ENCODE measurements around the gene MAPRE3.

GRCh38 chr2:27019459-27019858, 49.0 kb downstream of the MAPRE3 start:
- TF ChIP-seq, protein P1, sequence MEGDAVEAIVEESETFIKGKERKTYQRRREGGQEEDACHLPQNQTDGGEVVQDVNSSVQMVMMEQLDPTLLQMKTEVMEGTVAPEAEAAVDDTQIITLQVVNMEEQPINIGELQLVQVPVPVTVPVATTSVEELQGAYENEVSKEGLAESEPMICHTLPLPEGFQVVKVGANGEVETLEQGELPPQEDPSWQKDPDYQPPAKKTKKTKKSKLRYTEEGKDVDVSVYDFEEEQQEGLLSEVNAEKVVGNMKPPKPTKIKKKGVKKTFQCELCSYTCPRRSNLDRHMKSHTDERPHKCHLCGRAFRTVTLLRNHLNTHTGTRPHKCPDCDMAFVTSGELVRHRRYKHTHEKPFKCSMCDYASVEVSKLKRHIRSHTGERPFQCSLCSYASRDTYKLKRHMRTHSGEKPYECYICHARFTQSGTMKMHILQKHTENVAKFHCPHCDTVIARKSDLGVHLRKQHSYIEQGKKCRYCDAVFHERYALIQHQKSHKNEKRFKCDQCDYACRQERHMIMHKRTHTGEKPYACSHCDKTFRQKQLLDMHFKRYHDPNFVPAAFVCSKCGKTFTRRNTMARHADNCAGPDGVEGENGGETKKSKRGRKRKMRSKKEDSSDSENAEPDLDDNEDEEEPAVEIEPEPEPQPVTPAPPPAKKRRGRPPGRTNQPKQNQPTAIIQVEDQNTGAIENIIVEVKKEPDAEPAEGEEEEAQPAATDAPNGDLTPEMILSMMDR (IDR thresholded peaks at IDR 0.05) = no peak
- TF ChIP-seq NFE2L1 (CRISPR knock-in tag; IDR thresholded peaks at IDR 0.05) (no peak), SP1 (CRISPR knock-in tag; conservative IDR thresholded peaks at IDR 0.05) (no peak), USF2 (CRISPR knock-in tag; IDR thresholded peaks at IDR 0.05) (no peak), FOXK1 (CRISPR knock-in tag; IDR thresholded peaks at IDR 0.05) (no peak), CREB1 (CRISPR knock-in tag; IDR thresholded peaks at IDR 0.05) (no peak), ATF3 (CRISPR knock-in tag; conservative IDR thresholded peaks at IDR 0.05) (no peak), EMX1 (CRISPR knock-in tag; IDR thresholded peaks at IDR 0.05) (no peak), ATF1 (CRISPR knock-in tag; IDR thresholded peaks at IDR 0.05) (no peak), ZBTB21 (CRISPR knock-in tag; IDR thresholded peaks at IDR 0.05; ENCODE audit: borderline replicate concordance) (no peak), NFYB (CRISPR knock-in tag; conservative IDR thresholded peaks at IDR 0.05; ENCODE audit: low read depth) (no peak), SMAD4 (CRISPR knock-in tag; IDR thresholded peaks at IDR 0.05) (no peak)
- TF ChIP-seq, protein P2, sequence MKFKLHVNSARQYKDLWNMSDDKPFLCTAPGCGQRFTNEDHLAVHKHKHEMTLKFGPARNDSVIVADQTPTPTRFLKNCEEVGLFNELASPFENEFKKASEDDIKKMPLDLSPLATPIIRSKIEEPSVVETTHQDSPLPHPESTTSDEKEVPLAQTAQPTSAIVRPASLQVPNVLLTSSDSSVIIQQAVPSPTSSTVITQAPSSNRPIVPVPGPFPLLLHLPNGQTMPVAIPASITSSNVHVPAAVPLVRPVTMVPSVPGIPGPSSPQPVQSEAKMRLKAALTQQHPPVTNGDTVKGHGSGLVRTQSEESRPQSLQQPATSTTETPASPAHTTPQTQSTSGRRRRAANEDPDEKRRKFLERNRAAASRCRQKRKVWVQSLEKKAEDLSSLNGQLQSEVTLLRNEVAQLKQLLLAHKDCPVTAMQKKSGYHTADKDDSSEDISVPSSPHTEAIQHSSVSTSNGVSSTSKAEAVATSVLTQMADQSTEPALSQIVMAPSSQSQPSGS (CRISPR knock-in tag; IDR thresholded peaks at IDR 0.05; ENCODE audit: borderline replicate concordance, low read depth) = no peak
- TF ChIP-seq, protein P3, sequence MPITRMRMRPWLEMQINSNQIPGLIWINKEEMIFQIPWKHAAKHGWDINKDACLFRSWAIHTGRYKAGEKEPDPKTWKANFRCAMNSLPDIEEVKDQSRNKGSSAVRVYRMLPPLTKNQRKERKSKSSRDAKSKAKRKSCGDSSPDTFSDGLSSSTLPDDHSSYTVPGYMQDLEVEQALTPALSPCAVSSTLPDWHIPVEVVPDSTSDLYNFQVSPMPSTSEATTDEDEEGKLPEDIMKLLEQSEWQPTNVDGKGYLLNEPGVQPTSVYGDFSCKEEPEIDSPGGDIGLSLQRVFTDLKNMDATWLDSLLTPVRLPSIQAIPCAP (CRISPR knock-in tag; IDR thresholded peaks at IDR 0.05) = no peak

Measured in WTC11 (cell line).